HCT116 (cell line): ENCODE measurements around the gene CDHR4. TPM values are rescaled to one million over a fixed set of nuclear protein-coding genes. Genes with fewer than 3 reads are reported as not detected.

Experiments
- ATAC-seq: fragments of 200-7000 bp; cut with Tn5 transposase; 2 replicates; pipeline ENCODE4 v1.9.1; 2020; ENCODE audit warnings: mild to moderate bottlenecking, moderate library complexity
- BruUV-seq: library from RNA; stranded (reverse); fragments of 400-500 nt; replicated peaks from 2 replicates; lab custom pipeline; 2021; lab: Mats Ljungman, UMichigan
- CTCF ChIA-PET: fragments of 300-600 bp; sonication (Branson Sonifier 250); formaldehyde crosslinking; loops from one replicate; lab custom pipeline; 2021; ENCODE audit warnings: antibody characterized with exemption; lab: Charles Lee
- POLR2A ChIA-PET: fragments of 300-600, 350-600 bp; sonication (Branson Sonifier 250); formaldehyde crosslinking; loops from one replicate; lab custom pipeline; 2021; ENCODE audit warnings: antibody characterized with exemption; lab: Charles Lee
- RAD21 ChIA-PET, 2 experiments: fragments of 300-600 bp; sonication (Branson Sonifier 250); formaldehyde crosslinking; loops; one replicate each; lab custom pipeline; 2023; ENCODE audit warnings: low total read pairs in 2 of 2; ENCODE audit not compliant: uncharacterized antibody in 2 of 2, unreplicated experiment in 2 of 2, low non-redundant PET in 1 of 2; lab: Charles Lee
- DNase-seq: peaks from one replicate; pipeline ENCODE4 v3.0.0-alpha.2; 2010; ENCODE audit warnings: low read depth, low spot score
- H2AFZ ChIP-seq: fragments of 200-600 bp; shearing (Covaris generic), sonication (generic); 2 replicates; pipeline ENCODE4 v1.6.1; 2017; ENCODE audit warnings: low read depth, mixed run types, mixed read lengths, antibody characterized with exemption, low read length; ENCODE audit not compliant: poor library complexity, severe bottlenecking
- H3K27ac ChIP-seq: 2 replicates; pipeline ENCODE4 v1.5.1; 2012; ENCODE audit warnings: low read depth, low read length
- H3K27me3 ChIP-seq: fragments of 200-600 bp; sonication (generic); 2 replicates; pipeline ENCODE4 v1.6.1; 2016; ENCODE audit warnings: mixed run types, low read length, mixed read lengths; ENCODE audit not compliant: insufficient read depth
- H3K36me3 ChIP-seq, 2 experiments: fragments of 200-500 bp in 1 of 2; fragments of 200-600 bp in 1 of 2; sonication (Bioruptor generic) in 1 of 2; sonication (generic) in 1 of 2; 2 replicates each; pipeline versions ENCODE4 v1.5.1 to v1.6.1; 2014 to 2016; ENCODE audit warnings: low read length in 2 of 2, inconsistent platforms in 1 of 2, mixed read lengths in 1 of 2, mixed run types in 1 of 2; ENCODE audit not compliant: insufficient read depth in 2 of 2, control insufficient read depth in 1 of 2
- H3K4me1 ChIP-seq, 2 experiments: fragments of 200-600 bp in 1 of 2; sonication (generic) in 1 of 2; 2 replicates each; pipeline versions ENCODE4 v1.5.1 to v1.6.1; 2012 to 2017; ENCODE audit warnings: low read length in 2 of 2, inconsistent platforms in 1 of 2, mild to moderate bottlenecking in 1 of 2, mixed read lengths in 1 of 2, mixed run types in 1 of 2, moderate library complexity in 1 of 2; ENCODE audit not compliant: insufficient read depth in 2 of 2, control insufficient read depth in 1 of 2
- H3K4me2 ChIP-seq: fragments of 200-600 bp; sonication (generic); 2 replicates; pipeline ENCODE4 v1.6.1; 2017; ENCODE audit warnings: mixed run types, low read length, mixed read lengths
- H3K4me3 ChIP-seq, 2 experiments: fragments of 200-600 bp in 1 of 2; sonication (generic) in 1 of 2; replicated peaks in 1 of 2; 2 replicates each; pipeline ENCODE4 v1.5.1; 2011 to 2016; ENCODE audit warnings: low read length in 2 of 2, control low read depth in 1 of 2, low read depth in 1 of 2, mild to moderate bottlenecking in 1 of 2, mixed read lengths in 1 of 2, mixed run types in 1 of 2
- H3K79me2 ChIP-seq: fragments of 200-600 bp; sonication (generic); 2 replicates; pipeline ENCODE4 v1.6.1; 2017; ENCODE audit warnings: mild to moderate bottlenecking, mixed run types, low read length, moderate library complexity, mixed read lengths; ENCODE audit not compliant: insufficient read depth
- H3K9ac ChIP-seq: fragments of 200-600 bp; sonication (generic); 2 replicates; pipeline ENCODE4 v1.6.1; 2016; ENCODE audit warnings: low read length, mixed read lengths
- H3K9me2 ChIP-seq: fragments of 200-600 bp; sonication (generic), shearing (Covaris generic); 2 replicates; pipeline ENCODE4 v1.6.1; 2017; ENCODE audit warnings: mixed run types, mild to moderate bottlenecking, moderate library complexity; ENCODE audit not compliant: insufficient read depth
- H3K9me3 ChIP-seq, 2 experiments: fragments of 200-500 bp in 1 of 2; fragments of 200-600 bp in 1 of 2; sonication (Bioruptor generic) in 1 of 2; sonication (generic) in 1 of 2; 2 replicates each; pipeline ENCODE4 v1.6.1; 2014 to 2017; ENCODE audit warnings: low read length in 2 of 2, mixed read lengths in 2 of 2, inconsistent platforms in 1 of 2, low read depth in 1 of 2, mild to moderate bottlenecking in 1 of 2, mixed run types in 1 of 2, moderate library complexity in 1 of 2; ENCODE audit not compliant: control insufficient read depth in 1 of 2, insufficient read depth in 1 of 2
- H4K20me1 ChIP-seq: fragments of 200-600 bp; sonication (generic), shearing (Covaris generic); 2 replicates; pipeline ENCODE4 v1.6.1; 2017; ENCODE audit warnings: mixed run types, mild to moderate bottlenecking, moderate library complexity; ENCODE audit not compliant: insufficient read depth
- CBX3 ChIP-seq: IDR thresholded peaks from 2 replicates; pipeline ENCODE4 v1.6.1; 2012; ENCODE audit warnings: low read depth
- EGR1 ChIP-seq: IDR thresholded peaks from 2 replicates; pipeline ENCODE4 v1.6.1; 2012; ENCODE audit warnings: low read depth
- EZH2phosphoT487 ChIP-seq: fragments of 200-600 bp; IDR thresholded peaks from 2 replicates; pipeline ENCODE4 v1.6.1; 2018; ENCODE audit warnings: antibody characterized with exemption, borderline replicate concordance
- POLR2AphosphoS5 ChIP-seq: IDR thresholded peaks from 2 replicates; pipeline ENCODE4 v1.6.1; 2011; ENCODE audit warnings: mild to moderate bottlenecking, low read depth, low read length, moderate library complexity
- RAD21 ChIP-seq: IDR thresholded peaks from 2 replicates; pipeline ENCODE4 v1.6.1; 2012; ENCODE audit warnings: low read depth, mild to moderate bottlenecking
- REST ChIP-seq: IDR thresholded peaks from 2 replicates; pipeline ENCODE4 v1.6.1; 2012; ENCODE audit warnings: low read depth
- TCF7L2 ChIP-seq: IDR thresholded peaks from 2 replicates; pipeline ENCODE4 v1.7.0; 2011; ENCODE audit warnings: borderline replicate concordance, inconsistent platforms; ENCODE audit not compliant: insufficient read depth, insufficient read length; ENCODE audit errors: extremely low read depth
- ZBTB33 ChIP-seq: IDR thresholded peaks from 2 replicates; pipeline ENCODE4 v1.6.1; 2011; ENCODE audit warnings: mild to moderate bottlenecking, low read length, moderate library complexity; ENCODE audit not compliant: insufficient replicate concordance; ENCODE audit errors: extremely low read depth
- ZFX ChIP-seq: fragments of 450-650 bp; IDR thresholded peaks from 2 replicates; pipeline ENCODE4 v1.6.1; 2017
- ZNF274 ChIP-seq: fragments of 200-500 bp; sonication (Bioruptor generic); IDR thresholded peaks from 2 replicates; pipeline ENCODE4 v1.6.1; 2014; ENCODE audit warnings: mild to moderate bottlenecking, low read depth, low read length, inconsistent platforms
- intact Hi-C: fragments of 100-400 bp; cut with micrococcal nuclease; formaldehyde crosslinking; loops from 2 replicates; pipeline ENCODE4 v1.10.0; 2022
- total RNA-seq: library from RNA; stranded (reverse); gene quantifications from one replicate; pipeline ENCODE4 v1.2.1, GENCODE V29; 2021; ENCODE audit not compliant: unreplicated experiment

The CDHR4 gene
- total RNA-seq, 1 experiment from 2014 or later, result not detected

- H3K36me3 ChIP-seq, result no peaks in the 10 kb centered on the region
Observed at GRCh38 chr3:49754536-49754935, 45.1 kb downstream of the CDHR4 start.

More at GRCh38 chr3:49754536-49754935, 45.1 kb downstream of the CDHR4 start:
- ChIA-PET POLR2A (no interaction called here), RAD21 (no interaction called here), CTCF (no interaction called here)
- no peaks in the 10 kb centered on the region for H3K4me1 ChIP-seq
- DNase-seq, result no peak
- TF ChIP-seq POLR2AphosphoS5 (no peak), ZFX (no peak), TCF7L2 (no peak), REST (no peak), ZBTB33 (no peak), CBX3 (no peak), EZH2phosphoT487 (no peak), ZNF274 (no peak), EGR1 (no peak), RAD21 (no peak)
- BruUV-seq, result no TSS peak
- H2AFZ ChIP-seq, result no peak overlapping the region
- no peak overlapping the region for H3K4me2 ChIP-seq
- peaks cover 69% of the 10 kb centered on the region for H3K79me2 ChIP-seq
- H3K9me3 ChIP-seq, result no peaks in the 10 kb centered on the region
- H4K20me1 ChIP-seq, result peaks cover 8% of the 10 kb centered on the region
- no peak overlapping the region for H3K4me3 ChIP-seq
- ATAC-seq, result no peak
- intact Hi-C loops, result no loop called here
- H3K27ac ChIP-seq, result no peak overlapping the region
- H3K9me2 ChIP-seq, result no peaks in the 10 kb centered on the region
- no peak overlapping the region for H3K9ac ChIP-seq
- H3K27me3 ChIP-seq, result no peaks in the 10 kb centered on the region
